NCI-H345 treated with DMSO at 0.1 percent for 48 hours (cell line): ENCODE results near the gene SLC38A7.
"Not testable (repeated sequence)": the region's sequence is repeated elsewhere in the genome, so short reads cannot be mapped to it uniquely, and the experiment has no call there.

Experiments used
- DNase-seq: peaks from one replicate; lab custom pipeline; 2025; ENCODE audit not compliant: unreplicated experiment; lab: John Stamatoyannopoulos, UW

The SLC38A7 gene

DNA sequence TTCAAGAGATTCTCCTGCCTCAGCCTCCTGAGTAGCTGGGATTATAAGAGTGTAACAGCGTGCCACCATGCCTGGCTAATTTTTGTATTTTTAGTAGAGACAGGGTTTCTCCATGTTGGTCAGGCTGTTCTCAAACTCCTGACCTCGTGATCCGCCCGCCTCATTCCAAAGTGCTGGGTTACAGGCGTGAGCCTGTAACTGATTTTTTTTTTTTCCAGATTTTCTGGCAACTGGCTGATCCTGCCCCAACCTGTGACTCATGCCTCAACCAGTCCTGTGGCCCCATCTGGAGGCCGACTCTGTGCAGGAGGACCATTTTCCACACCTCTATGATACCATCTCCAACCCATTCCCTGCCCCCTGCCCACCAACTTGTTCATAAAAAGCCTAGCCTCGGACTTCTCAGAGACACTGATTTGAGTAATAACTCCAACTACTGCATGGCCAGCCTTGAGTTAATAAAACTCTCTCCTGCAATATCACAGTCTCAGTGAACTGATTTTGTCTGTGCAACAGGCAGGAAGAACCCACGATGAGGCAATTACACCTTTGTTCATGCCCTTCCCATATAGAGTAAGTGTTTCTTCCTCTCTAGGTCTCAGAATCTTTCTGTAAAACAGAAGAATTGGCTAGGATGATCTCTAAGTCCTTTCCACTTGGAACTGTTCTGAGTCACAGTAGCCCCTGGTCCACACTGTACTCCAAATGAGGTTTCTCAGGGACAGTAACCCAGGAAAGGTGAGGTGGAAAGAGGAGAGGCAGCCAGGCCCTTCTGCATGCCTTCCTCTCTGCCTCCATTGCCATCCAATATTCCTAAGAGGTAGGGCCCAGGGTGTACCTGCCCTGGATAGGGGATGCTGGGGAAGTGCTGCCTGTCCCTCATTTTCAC, 46.2 kb downstream of the SLC38A7 start:
- DNase-seq, result no peak

DNA sequence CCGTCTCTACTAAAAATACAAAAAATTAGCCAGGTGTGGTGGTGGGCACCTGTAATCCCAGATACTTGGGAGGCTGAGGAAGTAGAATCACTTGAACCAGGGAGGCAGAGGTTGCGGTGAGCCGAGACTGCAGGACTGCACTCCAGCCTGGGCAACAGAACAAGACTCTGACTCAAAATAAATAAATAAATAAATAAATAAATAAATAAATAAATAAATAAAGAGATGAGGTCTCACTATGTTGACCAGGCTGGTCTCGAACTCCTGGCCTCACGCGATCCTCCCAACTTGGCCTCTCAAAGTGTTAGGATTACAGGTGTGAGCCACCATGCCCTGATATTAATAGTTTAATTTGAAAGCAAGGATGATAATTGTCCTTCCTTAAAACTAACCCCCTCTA, 47.5 kb downstream of the SLC38A7 start:
- not testable (repeated sequence) for DNase-seq

DNA sequence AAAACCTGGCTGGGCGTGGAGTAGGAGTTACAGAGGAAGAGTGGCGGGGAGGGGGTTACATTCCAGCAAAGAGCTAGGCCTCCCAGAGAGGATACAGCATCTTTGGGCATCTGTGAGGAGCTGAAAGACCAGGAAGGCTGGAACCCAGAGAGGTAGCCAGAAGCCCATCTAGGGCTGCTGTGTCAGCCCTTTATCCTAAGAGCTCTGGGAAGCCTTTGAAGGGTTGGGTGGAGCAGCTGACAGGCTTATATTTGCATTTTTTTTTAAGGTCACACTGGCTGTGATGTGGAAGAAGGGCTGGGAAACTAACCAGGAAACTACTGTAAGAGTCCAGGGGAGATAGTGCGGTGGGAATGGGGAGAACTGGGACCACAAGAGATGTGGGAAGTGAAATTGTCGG, 48.1 kb downstream of the SLC38A7 start:
- DNase-seq, result no peak

DNA sequence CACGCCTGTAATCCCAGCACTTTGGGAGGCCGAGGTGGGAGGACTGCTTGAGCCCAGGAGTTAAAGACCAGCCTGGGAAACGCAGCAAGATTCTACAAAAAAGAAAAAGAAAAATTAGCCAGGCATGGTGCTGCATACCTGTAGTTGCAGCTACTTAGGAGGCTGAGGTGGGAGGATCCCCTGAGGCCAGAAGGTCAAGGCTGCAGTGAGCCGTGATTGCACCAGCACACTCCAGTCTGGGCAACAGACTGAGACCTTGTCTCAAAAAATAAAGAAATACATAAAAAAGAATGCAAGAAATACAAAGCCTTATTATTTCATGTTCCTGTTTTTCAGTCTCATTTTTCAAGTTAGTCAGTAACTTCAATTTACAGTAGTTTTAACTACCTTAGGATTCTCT, 49.1 kb downstream of the SLC38A7 start:
- no peak for DNase-seq

DNA sequence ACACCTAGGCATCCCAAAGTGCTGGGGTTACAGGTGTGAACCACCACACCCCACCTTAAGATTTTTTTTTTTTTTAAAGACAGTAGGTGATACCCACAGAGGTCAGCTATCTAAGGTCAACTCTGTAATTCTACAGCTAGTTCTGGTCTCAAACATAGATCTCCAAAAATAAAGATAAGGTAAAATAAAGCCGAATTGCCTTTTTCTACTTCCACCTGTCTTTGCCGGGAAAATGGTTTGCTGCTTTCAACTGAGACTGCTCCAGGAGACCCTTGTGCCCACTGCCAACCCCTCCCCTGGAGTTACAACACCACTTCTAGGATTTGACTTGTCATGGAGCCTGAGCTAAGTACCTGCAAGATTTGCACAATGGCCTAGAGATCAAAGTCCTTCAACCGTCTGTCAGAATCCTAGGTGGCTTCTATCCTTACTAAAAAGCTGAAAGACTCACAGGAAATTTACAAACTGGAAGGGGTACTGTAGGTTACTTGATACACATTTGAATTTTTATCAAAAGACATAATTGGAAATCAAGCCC, 50.2 kb downstream of the SLC38A7 start:
- DNase-seq, result no peak

DNA sequence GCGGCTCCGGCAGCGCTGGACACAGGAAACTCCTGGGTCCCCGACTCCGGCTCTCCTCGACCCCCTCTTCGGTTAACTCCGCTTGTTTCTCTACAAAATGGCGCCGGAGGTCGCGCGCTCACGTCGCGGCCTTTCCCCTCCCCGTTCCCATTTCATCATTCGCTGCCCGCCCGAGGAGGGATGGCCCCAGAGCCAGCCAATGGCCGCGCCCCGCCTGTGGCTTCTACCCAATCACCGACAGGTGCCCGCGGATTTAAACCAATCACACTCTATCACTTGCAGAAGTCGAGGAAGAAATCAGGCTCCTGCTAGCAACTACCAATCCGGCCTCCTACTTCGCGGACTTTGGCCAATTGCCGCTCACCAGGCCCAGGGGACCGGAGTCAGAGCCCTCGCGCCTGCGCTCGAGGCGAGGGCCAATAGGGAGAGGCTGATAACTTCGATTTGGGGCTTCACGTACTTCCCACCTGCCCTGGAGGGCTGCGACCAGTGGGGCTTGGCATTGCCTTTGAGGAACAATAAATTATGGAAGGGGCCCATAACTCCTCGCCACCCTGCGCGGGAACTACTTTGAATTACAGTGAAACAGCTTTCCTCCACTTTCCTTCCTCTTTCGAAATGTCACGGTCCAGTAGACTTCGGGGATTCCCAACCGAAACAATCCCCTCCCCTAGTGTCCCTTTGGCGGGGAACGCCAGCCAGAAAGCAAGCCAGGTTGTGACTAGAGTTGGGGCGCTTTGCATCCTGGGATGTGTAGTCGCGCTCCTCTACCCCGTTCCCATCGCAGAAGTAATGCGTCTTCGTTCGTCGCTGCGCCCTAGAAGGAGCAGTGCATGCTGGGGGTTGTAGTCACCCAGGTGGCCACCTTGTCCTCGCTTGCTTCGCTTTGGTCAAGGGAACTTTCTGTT, 54.6 kb downstream of the SLC38A7 start, which contains the start of gene CNOT1:
Gene CNOT1 (minus strand): TSS at position 94 of the 908 bp plus-strand sequence. CDS start 30,489 bp downstream, outside the sequence.
- DNase-seq, result peak; percentile 93

DNA sequence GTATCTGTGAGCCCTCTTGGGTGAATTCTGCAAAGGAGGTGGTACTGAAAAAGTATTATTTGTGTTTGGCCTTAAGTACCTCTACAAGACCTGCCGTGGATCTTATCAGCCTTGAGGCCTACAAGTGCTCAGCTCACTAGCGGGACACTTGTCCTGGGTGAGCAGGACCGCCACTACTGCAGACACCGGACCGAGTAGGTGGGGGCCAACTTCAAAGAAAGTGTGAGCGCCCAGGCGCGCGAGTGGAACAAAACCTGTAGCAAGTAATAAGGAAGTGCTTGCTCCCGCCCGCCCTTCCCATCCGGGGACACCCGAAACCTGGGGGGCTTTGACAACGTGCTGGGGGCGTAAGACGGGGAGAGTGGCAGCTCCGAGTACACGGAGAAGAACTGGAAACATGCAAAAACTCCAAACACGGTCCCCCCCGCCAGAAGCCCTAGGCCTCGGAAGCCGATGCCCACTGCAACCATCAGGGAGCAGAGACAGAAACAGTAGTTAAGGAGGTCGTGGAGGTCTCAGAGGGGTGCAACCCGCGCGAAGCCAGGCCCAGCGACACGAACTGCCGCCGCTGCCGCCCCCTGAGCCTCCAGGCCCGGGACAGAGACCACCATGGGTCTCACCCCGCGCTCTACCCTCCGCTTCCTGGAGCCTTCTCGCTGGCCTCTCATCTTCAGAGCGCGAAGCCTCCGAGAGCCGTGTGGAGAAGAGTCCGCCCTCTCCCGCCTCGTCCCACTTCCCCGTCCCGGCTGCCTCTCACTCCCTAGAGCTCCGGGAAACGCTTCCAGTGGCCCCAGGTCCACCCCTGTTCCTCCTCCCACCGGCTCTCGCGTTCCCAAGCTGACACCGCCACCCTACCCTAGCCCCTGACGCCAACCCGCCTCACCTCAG, 55.5 kb downstream of the SLC38A7 start:
- DNase-seq, result no peak

DNA sequence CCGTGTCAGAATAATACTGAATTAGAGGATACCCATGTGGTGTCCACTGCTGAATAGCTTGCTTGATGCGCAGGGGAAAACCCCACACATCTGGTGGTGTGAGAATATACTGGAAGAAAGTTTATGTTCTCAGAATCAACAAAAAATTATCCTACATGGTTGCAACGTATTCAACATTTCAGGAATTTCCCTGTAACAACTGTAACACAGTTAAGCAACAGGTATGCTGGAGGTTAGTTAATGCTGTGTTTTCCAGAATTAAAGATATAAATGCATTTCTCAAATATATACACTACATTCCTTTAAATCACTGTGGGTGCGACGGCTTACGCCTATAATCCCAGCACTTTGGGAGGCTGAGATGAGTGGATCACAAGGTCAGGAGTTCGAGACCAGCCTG, 60.4 kb downstream of the SLC38A7 start:
- DNase-seq, result no peak

- DNase-seq, result no peak
These were observed 64.2 kb downstream of the SLC38A7 start for GRCh38 chr16:58620396-58620795.

DNA sequence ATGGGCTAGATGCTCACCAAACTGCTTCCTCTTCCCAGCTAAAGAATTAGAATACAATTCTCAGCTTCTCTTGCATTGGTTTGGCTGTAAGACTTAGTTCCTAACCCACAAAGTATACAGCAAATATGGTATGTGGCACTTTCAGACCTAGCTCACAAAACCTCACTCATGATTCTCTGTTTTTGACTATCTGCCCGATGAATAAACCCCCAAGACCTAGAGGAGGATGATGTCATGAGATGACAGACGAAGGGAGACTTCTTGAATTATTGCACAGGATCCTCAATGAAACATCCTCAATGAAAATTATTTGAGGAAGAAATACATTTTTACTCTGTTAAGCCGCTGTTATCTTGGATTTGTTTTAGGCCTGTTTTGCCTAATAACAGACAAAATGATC, 69.3 kb downstream of the SLC38A7 start:
- no peak for DNase-seq
